Activated T-cell treated with anti-CD3 and anti-CD28 coated beads, Interleukin-2, amount 50 U/mL, for 48 hours (primary cell): ENCODE results near the gene WNK4.
"Not testable (repeated sequence)": the region's sequence is repeated elsewhere in the genome, so short reads cannot be mapped to it uniquely, and the experiment has no call there.

Source experiments
- DNase-seq, 2 experiments: peaks; one replicate each; pipeline ENCODE4 v3.0.0-alpha.2; 2020

The WNK4 gene

DNA sequence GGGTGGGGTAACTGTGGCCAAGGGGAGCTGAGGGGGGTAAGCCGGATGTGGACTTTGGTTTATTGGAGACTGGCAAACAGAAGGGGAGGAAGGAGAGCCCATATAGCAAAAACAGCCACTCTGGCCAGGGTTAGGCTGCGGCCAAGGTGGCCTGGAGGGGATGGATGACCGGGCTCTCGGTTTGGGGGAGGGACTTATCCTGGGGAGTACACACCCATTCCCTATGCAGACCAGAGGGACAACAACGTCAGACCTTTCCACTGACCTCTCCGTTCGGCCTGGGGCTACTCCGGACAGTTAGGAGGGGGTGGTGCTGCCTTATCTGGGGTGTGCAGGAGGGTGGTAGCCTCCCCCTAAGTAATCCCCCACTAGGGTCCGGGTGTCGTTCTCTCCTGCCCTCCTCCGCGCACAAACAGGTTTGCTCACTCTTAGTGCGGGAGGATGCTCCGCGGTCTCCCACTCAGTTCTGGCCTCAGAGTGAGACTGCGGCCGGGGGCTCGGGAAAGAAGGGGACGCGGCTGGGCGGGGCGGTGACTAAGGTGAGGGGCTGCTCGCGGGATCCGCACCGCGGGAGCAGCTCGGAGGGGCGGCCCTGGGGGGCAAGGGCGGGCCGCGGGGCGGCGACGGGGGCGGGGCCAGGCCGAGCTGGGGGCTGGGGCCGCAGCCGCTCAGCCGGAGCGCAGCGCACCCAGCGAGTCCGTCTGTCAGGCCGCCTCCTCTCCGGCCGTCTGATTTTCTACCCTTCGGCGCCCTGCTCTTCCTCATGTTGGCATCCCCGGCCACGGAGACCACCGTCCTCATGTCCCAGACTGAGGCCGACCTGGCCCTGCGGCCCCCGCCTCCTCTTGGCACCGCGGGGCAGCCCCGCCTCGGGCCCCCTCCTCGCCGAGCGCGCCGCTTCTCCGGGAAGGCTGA lies at the start of gene WNK4:
Gene WNK4, plus strand, starts transcription at position 675 of the 915 bp plus-strand sequence. Its CDS starts 89 bp downstream, at position 764.
- peak in 1 of 2 experiments; percentile 26 for DNase-seq

DNA sequence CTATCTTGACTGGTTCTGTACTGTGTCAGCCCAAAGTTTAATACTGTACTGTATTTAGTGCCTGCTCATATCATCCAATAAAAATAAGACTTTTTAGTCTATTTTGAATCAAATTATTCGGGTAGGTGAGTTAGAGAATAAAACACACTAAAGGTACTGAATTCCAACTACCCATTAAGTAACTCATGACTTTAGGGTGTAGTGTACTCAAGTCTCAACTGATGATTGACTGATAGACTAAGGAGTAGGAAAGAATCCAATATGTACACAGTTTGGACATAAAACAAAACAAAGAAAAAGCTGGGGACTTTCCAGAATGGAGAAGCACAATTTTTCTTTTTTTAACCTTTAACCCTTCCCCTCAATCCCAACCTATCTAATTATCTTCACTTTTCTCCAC lies 39.7 kb upstream of the WNK4 start:
- no peak for DNase-seq

DNA sequence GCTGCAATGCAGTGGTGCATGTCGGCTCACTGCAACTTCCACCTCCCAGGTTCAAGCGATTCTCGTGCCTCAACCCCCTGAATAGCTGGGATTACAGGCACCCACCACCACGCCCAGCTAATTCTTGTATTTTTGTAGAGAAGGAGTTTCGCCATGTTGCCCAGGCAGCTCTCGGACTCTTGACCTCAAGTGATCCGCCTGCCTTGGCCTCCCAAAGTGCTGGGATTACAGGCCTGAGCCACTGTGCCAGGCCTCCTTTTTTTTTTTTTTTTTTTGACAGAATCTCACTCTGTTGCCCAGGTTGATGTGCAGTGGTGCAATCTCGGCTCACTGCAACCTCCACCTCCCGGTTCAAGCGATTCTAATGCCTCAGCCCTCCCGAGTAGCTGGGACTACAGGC lies 37.5 kb upstream of the WNK4 start:
- not testable (repeated sequence) for DNase-seq

DNA sequence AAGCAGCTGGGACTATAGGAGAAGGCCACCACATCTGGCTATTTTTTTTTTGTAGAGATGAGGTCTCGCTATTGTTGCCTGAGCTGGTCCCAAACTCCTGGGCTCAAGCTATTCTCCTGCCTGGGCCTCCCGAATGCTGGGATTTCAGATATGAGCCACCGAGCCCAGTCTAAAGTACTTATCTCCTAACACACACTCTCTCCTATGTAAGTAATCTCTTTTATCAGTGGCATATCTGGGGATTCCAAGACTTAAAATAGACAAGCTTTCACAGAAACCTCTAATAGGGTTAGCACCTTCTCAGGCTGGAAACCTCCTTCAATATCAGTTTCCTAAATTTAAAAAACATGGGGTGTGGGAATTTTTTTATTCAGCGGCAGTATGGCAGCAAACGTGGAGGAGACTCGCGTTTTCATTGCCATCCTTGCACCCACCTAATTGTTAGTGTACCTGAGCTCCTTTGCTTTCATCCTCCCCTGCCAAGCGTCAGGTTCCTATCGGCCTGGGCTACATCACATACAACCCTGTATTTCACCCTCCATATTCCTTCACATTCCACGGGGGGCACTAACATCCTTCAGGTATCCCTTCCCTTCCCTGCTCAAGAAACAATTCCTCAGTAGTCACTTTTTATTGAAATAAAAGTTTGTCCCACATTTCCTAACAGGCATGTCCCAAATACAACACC lies 36.7 kb upstream of the WNK4 start:
- no peak for DNase-seq

DNA sequence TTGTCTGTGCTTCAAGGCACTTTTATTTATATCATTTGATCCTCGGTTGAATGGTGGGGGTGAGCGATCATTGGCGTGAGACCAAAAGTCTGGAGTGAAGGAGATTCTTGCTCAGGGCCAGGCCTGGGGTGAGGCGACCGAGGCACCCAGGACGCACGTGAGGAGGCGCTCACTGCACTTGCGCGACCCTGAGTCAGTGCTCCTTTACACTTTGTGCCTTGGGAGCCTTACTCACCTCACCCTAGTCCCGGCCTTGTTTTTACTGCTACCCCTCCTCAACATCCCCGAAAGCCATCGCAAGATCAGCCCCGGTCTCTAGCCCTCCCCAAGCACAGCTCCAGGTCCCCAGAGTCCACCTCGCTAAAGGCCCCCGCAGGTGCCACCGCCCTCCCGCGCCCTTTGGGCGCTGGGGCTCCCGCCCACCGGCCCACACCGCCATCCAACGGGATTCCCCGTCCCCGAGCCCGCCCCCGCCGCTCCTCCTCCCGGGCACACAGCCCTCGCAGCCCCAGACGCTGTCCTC lies 36.1 kb upstream of the WNK4 start:
- DNase-seq, result peak; percentile 86

DNA sequence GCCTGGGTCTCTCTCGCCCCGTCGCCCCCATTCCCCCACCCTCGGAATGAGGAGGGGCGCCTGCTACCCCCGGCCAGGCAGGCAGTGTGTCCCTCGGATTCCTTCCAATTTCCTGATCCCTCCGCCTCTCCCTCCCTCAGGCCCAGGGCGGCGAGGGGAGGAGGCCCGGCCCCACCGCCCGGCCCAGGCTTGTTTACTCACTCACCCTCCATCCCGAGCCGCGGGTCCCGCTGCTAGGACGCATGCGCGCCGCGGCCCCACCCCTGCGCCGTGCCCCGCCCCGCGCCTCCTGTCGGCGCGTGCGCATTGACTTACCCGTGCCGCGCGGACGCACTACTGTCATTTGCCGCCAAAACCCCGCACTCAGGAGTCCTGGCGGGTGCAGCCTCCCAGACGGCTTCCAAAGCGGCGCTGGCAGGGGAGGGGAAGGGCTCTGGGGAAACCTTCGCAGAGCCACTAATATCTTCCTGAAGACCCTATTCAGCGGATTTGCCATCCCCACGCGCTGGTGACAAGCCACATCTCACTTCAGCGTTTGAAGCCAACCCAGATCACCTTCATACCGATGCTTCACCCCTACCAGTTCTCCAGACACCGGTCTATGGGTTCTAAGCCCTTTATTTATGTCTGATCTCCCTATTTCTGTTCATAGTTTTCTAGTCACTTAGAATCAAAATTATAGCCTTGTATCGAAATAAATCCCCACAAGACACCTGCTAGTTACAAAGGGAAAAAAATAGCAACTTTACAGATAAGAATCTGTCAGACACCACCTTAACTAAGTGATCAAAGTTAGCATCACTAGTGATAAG lies 35.4 kb upstream of the WNK4 start, which contains the start of gene EZH1:
Gene EZH1, minus strand, starts transcription at position 235 of the 812 bp plus-strand sequence. CDS start 16,099 bp downstream, outside the sequence.
- DNase-seq, result peak; percentile 97

DNA sequence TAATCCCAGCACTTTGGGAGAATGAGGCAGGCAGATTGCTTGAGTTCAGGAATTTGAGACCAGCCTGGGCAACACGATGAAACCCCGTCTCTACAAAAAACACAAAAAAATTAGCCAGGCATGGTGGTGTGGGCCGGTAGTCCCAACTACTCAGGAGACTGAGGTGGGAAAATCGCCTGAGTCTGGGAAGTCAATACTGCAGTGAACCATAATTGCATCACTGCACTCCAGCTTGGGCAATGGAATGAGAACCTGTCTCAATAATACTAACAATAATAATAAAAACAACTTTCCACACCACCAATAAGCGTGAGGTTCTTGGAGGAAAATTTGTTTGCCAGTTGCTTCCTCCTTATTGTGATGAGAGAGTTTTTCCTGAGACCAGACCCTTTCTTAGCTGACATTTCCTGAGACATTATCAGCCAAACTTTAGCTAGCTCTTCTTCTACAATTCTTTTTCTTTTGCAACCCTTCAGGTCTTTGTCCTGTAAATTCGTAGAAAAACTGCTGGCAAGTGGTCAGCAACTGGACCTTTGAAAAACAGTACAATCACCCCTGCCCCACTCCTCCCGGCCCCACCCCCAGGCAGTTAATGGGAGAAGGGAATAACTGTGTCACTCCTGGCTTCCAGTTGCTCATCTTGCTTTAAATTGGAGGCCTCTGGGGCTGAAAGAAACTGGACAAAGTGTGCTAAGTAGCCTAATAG lies 32.1 kb upstream of the WNK4 start:
- DNase-seq, result no peak

DNA sequence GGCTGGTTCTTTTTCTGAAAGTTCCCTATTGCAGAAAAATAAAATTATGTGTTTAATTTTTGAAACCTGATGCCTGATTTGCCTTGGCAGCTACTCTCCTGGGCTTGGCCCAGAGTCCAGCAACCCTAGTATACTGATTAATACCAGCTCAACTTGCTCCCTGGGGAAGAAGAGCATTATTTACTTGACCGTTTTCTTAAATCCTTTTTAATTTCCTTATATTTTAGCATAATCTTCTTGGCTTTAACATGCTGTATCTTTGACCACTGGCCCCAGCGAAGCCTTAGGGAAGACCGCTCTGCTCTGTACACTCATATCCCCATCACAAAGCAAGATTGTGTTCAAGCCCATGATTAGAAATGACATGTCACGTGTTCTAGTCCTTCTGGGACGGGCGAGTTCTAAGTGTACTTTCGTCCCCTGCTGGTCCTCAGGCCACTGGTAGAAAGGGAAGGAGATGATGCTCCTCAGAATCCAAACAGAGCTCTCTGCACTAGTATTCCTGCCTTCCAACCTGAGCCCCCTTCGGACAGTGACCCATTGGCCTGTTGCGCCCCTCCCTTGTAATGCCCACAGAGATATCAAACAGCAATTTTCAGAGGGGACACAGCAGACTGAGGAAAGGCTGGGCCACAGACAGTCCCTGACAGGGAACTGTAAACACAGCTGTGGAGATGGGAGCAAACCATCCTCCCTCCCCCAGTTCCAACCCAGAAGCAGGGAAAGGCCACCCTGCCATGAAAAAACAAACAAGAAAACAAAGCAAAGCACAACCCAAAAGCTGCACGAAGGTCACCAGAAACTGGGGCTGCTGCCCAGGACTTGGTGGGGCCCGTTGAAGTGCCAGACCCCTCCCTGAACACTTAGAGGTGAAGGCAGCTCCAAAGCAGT lies 31.3 kb upstream of the WNK4 start:
- DNase-seq, result no peak

DNA sequence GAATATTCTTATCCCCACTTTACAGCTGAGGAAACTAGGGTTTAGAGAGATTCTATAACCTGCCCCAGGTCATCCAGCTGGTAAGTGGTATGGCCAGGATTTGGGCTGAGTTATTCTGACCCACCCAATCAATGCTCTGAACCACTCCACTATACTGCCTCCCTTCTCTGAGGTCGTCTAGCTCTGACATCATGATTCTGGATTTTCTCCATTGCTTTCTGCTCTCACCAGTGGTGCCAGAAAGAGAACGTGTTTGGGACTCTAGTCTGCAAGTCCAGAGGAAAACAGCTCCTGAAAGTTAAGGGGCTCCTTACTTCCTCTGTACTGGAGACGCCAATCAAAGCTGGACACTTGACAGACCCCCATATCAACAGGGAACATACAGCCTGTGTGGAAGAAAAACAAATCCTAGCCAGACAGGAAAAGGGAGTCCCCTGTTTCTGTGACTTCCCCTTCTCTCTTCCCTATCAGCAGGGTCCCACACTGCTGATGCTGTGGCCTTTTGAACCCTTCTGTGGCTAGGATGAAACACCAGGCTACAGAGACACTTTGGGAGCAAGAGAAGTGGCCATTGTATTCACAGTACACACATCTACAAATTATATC lies 29.6 kb upstream of the WNK4 start:
- no peak for DNase-seq

DNA sequence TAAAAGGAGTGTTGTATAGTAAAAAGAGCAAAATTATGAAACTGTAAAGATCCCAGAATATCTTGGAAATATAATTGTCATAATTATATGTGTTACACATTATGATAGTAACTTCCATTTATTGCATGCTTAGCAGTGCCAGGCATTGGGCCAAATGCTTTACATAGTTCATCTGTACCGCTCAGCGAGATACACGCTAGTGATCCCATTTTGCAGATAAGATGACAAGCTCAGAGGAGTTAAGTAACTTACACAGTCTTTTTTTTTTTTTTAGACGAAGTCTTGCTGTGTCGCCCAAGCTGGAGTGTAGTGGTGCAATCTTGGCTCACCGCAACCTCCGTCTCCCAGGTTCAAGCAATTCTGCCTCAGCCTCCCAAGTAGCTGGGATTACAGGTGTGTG lies 28.8 kb upstream of the WNK4 start:
- DNase-seq, result no peak

DNA sequence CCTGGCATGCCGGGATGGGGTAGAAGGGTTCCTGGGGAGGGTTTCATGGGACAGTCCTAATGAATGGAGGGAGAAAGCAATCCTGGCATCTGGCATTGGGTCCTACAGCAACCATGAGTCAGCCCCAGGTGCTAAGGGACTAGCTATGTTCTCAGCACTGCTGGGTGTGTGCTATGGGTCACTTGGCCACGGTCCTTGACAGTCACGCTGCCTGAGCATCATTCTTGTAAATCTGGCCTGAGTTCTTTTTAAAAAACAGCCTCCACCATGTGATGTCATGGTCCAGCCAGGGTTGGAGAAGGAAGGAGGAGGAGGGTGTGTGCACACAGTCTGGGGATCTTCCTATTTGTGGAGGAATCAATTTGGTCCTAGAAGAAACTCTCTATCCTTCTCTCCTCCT lies 25.6 kb upstream of the WNK4 start:
- no peak for DNase-seq

DNA sequence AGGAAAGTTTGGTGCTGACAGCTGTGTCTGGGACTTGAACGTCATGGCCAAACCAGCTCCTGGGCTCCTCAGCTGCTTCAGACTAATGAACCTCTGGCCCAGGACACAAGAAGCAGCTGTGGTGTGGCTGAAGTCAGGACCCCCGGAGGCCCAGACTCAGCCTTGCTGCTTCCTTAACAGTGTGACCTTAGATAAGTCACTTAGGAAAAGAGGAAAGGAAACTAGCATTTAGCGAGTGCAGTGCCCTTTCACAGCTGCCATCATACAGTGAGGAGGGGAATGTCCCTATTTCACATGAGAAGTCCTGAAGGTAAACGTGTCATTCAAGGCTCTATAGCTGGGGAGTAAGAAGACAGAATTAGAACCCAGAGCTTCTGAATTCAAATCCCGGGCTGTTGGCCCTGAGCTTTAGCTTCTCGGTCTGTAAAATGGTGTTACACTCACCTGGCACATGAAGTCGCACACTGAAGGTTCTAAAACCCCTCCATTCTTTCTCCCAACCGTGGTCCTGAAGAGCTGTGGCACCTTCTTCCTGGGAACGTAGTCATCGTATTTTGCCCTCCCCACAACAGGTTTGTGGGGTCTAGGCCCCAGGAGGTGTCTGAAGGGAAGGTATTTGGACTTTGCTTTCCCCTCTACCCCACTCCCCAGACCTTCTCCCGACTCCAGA lies 20.3 kb upstream of the WNK4 start:
- DNase-seq, result peak in 1 of 2 experiments; percentile 19

DNA sequence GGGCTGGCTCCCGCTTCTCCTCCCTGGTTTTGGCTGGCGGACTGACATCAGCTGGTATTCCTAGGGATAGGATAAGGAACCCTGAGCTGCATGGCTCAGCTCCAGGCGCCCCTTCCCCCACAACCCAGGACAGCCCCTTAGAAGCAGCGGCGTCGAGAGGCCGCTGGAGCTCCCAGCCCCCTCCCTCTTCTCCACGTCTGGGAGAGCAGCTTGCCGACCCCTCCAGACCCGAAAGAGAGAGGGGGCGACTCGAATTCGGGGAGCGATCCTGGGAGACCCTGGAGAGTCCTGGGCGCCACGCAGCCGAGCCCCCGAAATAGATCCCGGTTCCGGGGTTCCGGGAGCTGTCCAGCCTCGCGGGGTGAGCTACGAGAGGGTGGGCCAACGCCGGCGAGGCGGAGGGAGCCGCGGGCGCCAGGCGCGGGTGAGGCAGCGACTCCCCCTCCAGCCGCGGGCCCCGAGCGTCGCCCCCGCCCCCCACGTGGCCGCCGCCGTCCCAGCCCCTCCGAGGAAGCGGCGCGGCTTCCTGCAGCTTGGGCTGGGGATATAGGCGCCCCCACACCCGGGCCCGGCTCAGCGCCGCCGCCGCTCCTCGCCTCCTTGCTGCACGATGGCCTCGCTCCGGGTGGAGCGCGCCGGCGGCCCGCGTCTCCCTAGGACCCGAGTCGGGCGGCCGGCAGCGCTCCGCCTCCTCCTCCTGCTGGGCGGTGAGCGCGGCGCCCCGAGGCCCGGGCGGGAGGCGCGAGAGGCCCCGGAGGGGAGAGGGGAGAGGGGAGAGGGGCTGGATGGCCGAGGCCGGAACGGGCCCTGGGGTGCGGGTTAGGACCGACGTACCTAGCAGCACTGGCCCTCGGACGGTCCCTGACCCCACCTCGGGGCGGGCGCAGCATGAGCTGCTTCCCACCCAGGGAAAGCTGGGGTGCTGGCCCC lies 19.5 kb upstream of the WNK4 start, which contains the start of gene RAMP2:
Gene RAMP2, plus strand, starts transcription at position 576 of the 930 bp plus-strand sequence. Its CDS starts 35 bp downstream, at position 611.
- peak in 1 of 2 experiments; percentile 31 for DNase-seq

DNA sequence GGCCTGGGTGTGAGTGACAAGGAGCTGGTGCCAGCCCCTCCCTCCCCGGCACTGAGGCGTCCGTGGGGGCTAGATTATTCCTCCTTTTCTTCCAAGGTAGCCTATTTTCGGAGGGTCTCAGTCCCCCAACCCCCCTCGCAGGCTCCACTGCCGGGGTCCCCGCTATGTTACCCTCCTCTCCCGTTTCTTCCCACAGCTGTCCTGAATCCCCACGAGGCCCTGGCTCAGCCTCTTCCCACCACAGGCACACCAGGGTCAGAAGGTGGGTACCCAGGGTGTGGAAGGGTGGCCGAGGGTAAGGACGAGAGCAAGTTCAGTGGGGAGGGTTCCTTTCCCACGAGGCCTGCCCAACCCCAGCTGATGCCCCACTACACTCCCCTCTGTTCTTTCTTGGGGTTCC lies 18.8 kb upstream of the WNK4 start:
- DNase-seq, result no peak

DNA sequence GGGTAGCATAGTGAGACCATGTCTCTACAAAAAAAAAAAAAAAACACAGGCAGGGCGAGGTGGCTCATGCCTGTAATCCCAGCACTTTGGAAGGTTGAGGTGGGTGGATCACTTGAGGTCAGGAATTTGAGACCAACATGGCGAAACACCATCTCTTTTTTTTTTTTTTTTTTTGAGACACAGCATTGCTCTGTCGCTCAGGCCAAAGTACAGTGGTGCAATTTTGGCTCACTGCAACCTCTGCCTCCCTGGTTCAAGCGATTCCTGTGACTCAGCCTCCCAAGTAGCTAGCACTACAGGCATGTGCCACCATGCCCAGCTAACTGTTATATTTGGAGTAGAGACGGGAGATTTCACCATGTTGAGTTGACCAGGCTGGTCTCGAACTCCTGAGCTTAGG lies 14.3 kb upstream of the WNK4 start:
- DNase-seq, result no peak

DNA sequence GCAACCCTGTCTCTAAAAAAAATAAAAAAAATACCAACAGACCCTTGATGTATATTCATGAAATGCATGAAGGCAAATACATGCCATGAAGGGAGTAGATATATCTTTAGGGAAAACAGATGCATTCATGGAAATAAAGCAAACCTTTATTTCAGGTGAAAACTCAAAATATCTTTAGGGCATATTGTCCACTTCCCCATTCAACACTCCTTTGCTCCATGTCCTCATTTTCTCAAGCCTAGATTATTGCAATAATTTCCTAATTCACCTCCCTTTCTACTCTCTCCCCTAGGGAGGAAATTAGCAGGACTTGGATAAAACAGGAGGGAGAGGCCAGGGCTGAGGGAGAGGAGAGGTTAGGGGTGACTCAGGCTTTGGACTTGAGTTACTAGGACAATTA lies 12.9 kb upstream of the WNK4 start:
- no peak for DNase-seq

DNA sequence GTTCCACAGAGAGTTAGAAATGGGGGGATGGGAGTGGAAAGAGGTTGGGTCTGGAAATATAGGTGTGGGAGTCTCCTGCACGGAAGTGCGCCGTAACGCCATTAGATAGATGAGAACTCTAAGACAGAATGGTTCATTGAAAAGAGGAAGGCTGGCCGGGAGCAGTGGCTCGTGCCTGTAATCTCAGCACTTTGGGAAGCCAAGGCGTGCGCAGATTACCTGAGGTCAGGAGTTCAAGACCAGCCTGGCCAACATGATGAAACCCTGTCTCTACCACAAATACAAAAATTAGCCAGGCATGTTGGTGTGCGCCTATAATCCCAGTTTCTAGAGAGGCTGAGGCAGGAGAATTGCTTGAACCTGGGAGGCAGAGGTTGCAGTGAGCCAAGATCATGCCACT lies 12.4 kb upstream of the WNK4 start:
- DNase-seq, result not testable (repeated sequence)

DNA sequence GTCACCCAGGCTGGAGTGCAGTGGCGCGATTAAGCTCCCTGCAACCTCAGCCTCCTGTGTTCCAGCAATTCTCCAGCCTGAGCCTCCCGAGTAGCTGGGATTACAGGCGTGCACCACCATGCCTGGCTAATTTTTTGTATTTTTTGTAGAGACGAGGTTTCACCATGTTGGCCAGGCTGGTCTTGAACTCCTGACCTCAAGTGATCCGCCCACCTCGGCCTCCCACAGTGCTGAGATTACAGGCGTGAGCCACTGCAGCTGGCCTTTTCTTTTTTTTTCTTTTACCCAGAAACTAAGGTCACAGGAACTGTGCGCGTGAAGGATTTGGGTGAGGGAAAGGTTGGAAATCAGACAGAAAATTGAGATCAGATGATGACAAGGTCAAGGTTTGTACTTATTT lies 10.4 kb upstream of the WNK4 start:
- not testable (repeated sequence) for DNase-seq

DNA sequence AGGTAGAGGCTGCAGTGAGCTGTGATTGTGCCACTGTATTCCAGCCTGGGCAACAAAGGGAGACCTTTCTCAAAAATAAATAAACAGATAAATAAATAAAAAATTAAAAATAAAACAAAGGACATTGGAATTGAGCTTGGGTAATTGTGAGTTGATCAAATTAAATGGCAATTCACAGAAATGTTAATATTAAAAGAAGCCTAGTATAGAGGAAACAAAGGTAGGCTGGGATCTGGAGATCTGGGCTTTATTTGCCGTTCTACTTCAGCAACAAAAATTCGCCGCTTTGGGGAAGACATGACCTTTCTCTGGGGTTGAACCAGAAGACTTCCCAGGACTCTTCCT lies 7.5 kb upstream of the WNK4 start:
- no peak for DNase-seq
